Measurements from ENCODE around the gene SPATS2.
"Not testable (repeated sequence)": the region's sequence is repeated elsewhere in the genome, so short reads cannot be mapped to it uniquely, and the experiment has no call there.

The SPATS2 gene

DNA sequence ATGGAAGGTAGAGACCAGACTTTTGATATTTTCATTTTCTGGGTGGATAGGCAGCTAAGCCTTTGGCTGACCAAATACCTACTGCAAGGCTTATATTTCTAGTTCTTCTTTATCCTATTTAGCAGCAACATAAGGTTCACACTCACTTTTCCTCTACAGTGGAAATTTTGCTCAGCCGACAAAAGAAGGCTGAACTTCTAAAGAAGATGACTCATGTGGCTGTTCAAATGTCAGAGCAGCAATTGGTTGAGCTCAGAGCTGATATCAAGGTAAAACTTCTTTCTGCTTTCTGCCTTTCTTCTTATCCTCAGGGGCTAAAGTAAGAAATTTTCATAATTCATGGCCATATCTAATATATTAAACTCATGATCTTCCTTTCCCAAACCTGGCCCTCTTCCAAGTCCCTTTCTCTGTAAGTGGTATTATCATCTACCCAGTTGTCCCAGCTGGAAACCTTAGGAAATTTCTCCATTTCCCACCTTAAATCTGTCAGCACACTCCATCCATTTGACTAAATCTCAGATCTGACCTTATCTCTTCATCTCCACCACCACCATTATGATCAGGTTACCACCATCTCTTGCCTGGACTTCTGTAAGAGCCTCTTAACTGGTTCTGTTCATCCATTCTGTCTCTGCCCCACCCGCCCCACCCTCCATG is 151.8 kb downstream of the SPATS2 start:
- no peak for DNase-seq (ENCODE audit: low spot score)

DNA sequence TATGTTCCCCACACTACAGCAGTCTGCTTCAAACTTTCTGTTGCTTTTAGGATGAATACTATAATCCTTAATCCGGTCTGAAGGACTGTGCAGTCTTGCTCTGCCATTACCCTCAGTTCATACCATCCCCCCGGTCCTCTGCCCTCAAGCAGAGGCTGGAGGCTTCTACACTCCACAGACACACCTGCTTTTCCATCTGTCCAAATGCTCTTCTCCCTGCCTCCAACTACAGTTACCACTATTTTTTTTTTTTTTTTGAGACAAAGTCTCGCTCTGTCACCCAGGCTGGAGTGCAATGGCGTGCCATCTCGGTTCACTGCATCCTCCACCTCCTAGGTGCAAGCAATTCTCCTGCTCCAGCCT is 152.3 kb downstream of the SPATS2 start:
- DNase-seq (ENCODE audit: low spot score) = no peak

DNA sequence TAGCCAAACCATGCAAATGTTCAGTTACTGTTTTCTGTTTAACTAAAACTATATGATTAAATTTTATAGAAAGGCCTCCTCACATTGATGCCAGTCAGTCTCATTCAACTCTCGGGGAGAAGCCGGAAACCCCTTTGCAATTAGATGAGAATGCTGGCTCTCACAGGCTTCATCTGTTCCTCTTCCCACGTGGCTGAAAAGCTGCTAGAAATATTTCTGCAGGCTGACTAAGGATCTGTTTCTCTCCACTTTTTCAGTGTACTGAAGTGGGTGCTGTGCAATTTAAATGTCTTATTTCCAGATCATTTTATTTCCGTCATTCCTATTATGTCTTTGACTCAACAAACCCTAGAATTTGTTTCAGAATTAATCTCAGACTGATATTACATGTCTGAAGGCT is 154.1 kb downstream of the SPATS2 start:
- DNase-seq (ENCODE audit: low spot score) = no peak

DNA sequence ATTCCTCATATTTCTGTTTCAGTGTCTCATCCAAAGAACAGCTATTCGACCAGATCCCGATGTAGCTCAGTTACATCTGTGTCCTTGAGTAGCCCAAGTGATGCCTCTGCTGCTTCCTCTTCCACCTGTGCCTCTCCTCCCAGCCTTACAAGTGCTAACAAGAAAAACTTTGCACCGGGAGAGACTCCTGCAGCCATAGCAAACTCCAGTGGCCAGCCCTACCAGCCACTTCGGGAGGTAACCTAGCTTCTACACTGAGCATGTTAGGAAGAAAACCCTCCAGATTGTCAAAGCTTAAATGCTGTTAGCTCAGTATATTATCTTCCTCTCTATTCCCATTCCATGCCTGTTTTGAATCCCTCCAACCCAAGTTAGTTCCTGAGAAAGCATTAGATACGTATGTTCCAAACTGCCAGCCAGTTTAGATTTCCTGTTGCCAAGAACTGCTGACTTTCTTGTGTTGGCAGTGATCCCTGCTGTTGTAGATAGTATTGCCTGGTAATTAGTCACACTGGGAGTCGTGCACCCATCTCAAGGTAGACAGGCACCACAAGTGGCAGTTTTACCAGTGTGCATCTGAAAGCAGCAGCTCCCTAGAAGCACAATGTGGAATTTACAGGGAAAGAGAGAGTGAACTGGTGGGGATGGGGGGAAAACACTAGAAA is 157.5 kb downstream of the SPATS2 start:
- no peak for DNase-seq (ENCODE audit: low spot score)

DNA sequence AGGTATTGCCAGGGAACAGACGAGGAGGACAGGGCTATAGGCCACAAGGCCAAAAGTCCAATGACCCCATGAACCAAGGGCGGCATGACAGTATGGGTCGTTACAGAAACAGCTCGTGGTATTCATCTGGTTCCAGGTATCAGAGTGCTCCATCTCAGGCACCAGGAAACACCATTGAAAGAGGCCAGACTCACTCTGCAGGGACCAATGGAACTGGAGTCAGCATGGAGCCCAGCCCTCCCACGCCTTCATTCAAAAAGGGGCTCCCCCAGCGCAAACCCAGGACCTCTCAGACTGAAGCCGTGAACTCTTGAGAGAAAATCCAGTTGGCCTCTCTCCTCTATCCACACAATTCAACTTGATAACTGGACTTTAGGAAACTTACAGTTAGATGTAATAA is 158.7 kb downstream of the SPATS2 start:
- DNase-seq (ENCODE audit: low spot score) = no peak

DNA sequence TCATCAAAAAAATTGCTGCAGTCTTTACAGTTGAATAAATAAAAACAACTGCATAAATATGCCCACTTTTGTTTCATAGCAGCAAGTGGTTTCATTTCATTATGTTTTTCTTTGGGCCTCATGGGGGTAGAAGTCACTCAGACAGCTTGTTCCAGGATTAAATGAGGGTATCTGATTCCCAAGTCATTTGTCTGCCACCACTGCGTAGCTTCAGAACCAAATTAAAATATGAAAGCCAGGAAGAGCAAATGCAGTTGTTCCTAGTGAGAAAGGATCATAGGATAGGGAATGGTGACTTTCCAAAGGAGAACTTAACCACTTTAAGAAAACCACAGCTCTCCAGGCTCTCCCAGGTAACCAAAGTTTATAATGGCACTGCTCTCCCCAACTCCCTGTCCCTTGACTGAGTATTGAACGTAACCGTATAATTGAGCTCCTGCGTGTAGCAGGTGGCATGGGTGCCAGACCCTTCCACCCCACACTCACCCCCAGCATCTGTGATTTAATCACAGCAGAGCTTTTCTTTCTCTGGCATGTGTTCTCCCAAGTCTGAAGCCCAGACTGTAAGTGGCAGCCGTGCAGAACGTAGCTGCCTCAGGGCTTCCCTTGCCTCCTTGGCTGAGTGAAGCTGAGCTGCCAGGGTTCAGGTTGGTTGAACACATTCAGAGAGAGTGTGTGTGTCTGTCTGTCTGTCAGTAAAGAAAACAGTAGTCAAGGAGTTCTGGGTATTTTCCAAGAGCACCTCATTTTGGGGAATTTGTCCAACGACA is 160.3 kb downstream of the SPATS2 start:
- no peak for DNase-seq (ENCODE audit: low spot score)

DNA sequence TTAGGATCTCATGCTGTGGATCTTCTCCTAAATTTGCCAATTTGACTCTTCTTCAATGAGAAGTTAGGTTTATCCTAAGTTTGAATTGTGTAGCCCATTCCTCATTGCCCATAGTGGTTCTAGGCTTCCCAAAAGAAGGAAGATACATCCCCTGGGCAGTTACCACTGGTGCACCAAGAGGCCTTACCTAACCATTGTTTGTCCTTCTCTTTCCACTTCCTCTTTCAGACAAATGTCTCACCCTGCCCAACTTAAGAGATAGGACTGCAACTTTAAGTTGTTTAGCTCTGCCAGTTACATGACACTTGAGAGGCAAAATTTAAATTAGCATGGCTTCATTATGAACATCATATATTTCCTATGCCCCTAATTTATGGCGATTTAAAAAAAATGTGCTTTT is 162.2 kb downstream of the SPATS2 start:
- no peak for DNase-seq (ENCODE audit: low spot score)

DNA sequence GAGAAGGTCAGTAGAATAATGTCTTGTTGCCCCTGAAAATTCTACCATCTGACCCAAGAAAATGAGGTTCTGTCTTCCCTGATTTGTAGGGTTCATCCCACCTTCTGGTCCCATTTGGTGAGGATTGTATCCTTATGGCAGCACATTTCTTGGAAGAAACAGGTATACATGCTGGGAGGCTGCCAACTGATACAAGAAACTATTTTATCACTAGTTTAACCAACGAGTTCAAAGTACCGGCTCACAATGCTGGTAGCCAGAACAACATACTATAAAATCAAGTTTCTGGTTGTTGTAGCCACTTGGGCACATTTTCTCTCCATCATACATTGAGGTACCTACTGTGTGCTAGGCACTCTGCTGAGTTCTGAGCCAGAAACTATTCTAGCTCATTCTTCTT is 164.5 kb downstream of the SPATS2 start:
- no peak for DNase-seq (ENCODE audit: low spot score)

DNA sequence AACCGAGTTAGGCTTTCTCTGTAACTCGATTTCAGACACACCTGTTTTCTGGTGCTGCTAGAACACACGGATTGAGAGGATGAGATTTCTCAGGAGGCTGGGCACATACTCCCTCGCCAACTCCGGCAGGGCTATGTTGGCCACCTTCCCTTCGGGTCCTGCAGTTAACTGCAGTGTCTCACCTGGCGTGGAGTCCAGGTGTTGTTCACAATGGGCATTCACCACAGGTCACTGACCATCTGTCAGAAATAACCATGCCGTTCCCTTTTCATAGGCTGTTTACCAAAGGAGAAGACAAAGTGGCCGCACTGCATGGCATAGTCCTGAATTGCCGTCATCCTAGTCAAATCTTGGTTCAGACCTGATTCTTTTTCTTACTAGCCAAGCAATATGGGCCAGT is 166.1 kb downstream of the SPATS2 start:
- no peak for DNase-seq (ENCODE audit: low spot score)

DNA sequence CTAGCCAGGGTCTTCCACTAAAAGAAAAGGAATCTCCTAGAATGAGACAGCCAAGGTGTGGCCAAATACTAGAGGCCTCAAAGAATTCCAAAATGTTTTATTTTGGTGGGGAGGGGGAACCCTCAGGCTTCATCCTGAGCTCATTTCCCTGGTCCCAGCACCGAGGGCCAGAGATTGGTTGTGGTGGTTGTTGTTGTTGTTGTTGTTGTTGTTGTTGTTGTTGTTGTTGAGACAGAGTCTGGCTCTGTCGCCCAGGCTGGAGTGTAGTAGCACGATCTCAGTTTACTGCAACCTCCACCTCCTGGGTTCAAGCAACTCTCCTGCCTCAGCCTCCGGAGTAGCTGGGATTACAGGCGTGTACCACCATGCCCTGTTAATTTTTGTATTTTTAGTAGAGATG is 166.9 kb downstream of the SPATS2 start:
- not testable (repeated sequence) for DNase-seq (ENCODE audit: low spot score)

DNA sequence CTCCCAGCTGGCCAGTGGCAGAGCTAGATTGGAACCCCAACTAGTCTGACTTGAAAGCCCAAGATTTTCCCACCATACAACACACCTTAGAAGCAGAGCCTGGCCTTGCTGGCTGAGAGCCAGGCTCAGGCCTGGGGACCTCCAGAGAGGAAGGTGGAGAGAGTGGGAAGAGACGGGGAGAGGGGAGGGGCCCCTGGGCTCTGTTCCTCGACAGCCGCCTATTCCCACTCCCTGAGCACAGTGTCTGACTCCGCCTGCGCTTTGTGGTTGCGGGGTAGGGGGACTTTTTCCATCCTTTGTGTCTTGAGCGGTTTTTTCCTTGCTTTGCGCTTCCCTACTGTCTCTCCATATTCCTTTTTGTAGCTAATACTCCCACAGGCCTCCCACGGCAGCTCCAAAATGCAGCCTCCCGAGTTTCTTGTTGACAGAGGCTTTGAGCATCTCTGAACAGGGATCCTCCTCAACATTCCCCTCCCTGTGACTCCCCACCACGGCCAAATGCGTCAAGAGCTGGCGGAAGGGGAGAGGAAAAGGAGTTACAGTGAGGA is 167.5 kb downstream of the SPATS2 start:
- DNase-seq (ENCODE audit: low spot score) = no peak

DNA sequence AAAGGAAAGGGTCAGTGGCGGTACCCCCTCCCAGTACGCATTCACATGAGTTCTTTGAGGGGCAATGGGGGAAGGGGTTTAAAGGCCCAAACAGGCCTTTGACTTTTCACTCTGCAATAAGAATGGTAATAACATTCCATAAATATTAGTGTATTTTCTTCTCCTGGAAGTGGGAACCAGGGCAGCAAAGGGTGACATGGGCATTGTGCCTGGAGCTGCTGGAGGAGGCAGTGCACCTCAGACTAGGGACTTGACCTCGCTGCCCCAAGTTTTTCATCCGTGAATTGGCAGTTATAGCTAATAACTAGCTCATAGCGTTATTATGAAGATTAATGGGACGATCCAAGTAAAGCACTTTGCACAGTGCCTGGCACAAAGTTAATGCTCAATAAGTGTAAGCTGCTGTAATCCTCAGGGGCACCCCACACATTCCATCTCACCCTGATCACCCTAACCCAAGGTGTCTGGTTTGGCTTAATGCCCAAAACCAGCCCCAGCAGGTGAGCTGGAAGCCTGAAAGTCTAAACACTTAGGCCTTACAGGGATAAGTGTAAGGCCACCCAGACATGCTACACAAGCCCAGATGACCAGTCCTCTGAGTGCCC is 168.8 kb downstream of the SPATS2 start:
- DNase-seq (ENCODE audit: low spot score) = no peak

DNA sequence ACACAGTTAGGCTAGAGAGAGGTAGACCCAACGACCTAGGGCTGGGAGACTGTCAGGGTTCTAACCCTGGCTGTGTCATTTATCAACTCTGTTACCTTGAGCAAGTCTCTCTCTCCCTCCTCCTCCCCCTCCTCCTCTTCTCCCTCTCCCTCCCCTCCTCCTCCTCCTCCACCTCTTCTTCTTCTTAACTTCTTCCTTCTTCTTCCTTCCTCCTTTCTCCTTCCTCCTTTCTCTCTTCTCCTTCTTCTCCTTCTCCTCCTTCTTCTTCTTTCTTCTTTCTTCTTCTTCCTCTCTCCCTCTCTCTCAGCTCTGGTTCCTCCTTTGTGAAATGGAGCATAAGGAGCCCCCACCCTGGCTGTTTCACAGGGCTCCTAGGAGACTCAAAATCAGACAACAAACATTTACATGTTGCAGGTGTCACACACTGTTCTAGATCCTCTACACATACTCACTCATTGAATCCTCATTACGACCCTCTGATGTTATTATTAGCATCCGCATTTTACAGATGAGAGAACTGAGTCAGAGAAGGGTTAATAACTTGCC is 169.3 kb downstream of the SPATS2 start:
- DNase-seq (ENCODE audit: low spot score) = no peak

DNA sequence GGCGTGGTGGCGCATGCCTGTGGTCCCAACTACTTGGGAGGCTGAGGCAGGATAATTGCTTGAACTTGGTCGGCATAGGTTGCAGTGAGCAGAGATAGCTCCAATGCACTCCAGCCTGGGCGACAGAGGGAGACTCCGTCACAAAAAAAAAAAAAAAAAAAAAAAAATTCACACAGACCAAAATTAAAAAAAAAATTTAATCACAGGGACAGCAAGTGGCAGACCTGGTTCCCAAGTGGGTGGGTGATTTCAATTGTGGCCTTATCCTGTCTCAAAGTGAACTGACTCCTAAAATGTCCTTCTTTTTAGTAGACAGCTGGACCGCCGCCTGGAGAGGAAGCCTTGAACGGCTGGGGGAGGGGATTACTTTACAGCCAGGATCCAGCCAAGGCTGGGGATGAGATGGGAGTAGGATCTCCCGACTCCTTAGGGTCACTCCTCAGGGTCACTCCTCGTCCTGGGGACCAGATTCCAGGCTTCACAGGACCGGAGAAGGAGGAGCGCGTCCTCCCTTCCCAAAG is 170.0 kb downstream of the SPATS2 start:
- no peak for DNase-seq (ENCODE audit: low spot score)

DNA sequence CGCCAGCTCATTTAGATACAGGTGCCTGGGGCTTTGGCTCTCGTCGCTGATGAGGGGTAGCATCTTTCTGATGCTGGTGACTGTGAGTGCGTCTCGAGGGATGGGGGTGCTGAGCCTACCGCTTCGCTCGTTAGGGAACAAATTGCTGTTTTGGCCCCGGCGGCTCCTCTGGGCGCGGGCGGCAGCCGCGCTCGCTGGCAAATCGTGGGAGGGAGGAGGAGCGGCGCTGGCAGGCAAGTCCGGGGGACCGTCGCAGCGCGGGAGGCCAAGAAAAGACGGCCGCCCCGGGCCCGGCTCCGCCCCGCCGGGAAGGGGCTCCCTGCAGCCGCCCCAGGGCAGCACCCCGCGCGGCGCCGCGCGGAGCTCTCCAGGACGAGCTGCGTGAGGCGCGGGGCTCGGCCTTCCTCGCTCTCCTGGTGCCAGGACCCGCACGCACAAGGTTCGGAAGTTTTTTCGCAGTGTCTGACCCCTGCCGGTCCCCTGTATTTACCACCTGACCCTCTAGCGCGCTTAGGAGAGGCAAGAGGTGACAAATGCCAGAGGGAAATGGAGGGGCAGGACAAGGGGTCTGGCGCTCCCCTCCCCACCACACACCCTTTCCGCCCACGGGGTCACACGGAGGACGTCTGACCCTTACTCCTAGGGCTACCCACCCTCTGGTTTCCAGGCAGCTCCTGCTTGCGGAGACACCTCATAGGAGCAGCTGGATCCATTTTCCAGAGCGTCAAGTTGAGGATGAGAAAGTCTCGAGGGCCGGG is 170.7 kb downstream of the SPATS2 start:
- DNase-seq (ENCODE audit: low spot score) = peak; percentile 78

DNA sequence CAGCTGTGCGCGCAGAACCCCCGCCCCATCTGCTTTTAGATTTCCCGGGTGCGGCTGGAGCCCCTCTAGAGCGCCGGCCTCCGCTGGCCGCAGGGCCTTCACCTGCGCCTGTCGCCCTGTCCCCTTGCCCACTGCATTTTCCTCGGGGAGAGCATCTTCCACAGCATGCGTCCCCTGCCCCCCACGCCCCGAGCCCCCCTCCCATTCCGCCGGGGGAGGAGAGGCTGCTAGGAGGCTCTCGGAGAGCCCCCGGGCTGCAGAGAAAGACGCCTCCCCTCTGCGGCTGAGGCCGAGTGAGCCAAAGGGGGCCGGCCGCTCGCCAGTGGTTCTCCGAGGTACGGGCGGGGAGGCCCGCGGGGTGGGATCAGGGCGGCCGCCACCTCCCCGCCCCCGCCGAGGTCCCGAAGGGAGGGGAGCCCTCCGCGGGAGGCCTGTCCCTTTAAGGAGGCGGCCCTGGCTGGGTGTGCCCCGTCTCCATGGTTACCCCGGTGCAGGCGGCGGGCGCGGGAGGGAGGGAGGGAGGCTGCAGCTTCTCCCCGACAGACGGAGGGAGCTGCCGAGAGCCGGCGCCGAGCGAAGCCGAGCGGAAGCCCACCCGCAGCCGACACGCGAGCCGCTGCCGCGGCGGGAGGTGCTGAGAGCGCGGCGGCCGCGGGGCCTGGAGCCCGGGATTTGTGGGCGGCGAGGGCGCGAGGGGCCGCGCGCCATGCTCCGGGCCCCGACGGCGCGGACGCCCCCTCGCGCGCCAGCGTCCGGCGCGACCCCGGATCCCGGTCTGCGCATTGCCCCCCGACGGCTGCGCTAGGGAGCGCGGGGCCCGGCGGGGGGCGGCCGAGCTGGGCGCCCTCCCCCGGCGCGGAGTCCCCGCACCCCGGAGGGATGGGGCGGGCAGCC is 171.5 kb downstream of the SPATS2 start, which contains the start of gene KCNH3:
KCNH3 (plus strand) TSS at position 521 of the 894 bp plus-strand sequence. CDS start 387 bp downstream, outside the sequence.
- DNase-seq (ENCODE audit: low spot score) = peak; percentile 92

DNA sequence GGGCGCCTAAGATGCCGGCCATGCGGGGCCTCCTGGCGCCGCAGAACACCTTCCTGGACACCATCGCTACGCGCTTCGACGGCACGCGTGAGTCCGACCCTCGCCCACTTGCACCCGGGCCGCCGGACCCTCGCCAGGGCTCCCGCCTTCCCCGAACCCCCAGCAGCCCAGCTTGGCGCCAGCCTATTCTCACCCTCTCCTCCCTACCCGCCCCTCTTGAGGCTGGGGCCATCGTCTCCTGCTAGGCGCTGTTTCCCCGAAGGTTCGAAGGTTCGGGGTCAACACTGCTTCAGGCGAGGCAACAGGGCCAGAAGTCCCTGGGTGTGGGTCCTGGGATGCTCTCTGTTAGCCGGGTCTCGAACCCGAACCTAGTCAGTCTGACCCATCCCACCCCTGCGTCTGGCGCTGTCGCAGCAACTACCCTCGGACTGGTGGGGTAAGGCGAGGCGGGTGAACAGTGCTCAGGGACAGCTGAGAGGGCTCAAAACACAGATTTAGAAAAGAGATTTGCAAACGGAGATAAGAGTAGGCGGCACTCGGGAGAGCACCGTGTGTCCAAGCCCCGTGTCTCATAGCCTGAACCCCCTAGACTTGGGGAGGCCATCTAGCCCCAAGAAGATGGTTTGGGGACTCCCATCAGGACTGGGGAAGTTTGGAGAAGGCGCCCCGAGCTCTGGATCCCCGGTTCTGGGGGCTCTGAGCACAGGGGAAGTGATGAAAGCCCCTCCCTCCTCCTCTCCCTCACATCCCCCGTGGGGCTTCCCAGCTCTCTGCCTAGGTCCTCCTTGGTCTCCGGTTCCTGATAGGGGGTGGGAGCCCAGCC is 172.4 kb downstream of the SPATS2 start:
- no peak for DNase-seq (ENCODE audit: low spot score)

DNA sequence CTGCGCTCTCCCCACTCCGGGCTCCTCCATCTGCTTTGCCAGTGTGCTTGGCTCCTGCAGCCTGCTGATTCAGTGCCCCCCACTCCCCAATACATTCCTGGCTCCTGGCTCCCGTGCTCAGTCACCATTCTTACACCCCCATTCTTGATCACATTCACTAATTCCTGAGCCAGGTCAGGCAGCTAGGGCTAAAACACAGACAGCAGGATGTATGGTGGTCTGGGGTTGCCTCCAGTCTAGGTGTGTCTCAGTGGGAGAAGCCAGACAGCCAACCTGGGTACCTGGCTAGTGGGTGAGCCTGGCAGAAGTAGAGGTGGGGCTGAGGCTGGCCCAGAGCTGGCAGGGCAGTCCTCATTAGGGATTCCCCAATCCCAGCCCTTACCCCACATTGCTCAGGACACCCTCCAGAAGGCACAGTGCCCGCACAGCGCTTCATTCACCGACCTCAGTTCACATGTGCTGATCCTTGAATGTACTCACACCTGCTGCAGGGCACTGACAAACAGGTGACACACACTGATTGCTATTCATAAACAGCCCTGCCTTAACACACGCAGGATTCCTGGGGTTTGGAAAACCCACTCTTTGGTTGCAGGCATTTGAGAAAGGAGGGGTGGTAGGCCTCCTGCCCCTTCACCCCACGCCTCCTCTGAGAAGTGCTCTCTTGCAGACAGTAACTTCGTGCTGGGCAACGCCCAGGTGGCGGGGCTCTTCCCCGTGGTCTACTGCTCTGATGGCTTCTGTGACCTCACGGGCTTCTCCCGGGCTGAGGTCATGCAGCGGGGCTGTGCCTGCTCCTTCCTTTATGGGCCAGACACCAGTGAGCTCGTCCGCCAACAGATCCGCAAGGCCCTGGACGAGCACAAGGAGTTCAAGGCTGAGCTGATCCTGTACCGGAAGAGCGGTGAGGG is 173.2 kb downstream of the SPATS2 start:
- no peak for DNase-seq (ENCODE audit: low spot score)

All from HuH-7 (cell line).